BLaER1 treated with 17β-estradiol and CSF1 and Interleukin-3, amounts not matched to agents 10 nM and 100 nM (cell line): ENCODE data around the gene CKLF.

ENCODE experiments used
- H3K27ac ChIP-seq, 11 experiments: shearing (Covaris generic); formaldehyde crosslinking; 2 replicates each; pipeline ENCODE4 v1.8.1; 2022
- H3K27me3 ChIP-seq, 11 experiments: shearing (Covaris generic); formaldehyde crosslinking; 2 replicates each; pipeline ENCODE4 v1.8.1; 2022
- H3K36me3 ChIP-seq, 11 experiments: shearing (Covaris generic); formaldehyde crosslinking; 2 replicates each; pipeline ENCODE4 v1.8.1; 2022
- H3K4me1 ChIP-seq, 10 experiments: shearing (Covaris generic); formaldehyde crosslinking; 2 replicates each; pipeline ENCODE4 v1.8.1; 2022
- H3K4me2 ChIP-seq, 11 experiments: shearing (Covaris generic); formaldehyde crosslinking; 2 replicates each; pipeline ENCODE4 v1.8.1; 2022
- H3K4me3 ChIP-seq, 10 experiments: shearing (Covaris generic); formaldehyde crosslinking; 2 replicates each; pipeline ENCODE4 v1.8.1; 2022
- H3K9ac ChIP-seq, 11 experiments: shearing (Covaris generic); formaldehyde crosslinking; 2 replicates each; pipeline ENCODE4 v1.8.1; 2022
- H3K9me3 ChIP-seq, 11 experiments: shearing (Covaris generic); formaldehyde crosslinking; replicated peaks in 1 of 11; 2 replicates each; pipeline ENCODE4 v1.8.1; 2022
- H4K20me1 ChIP-seq, 11 experiments: shearing (Covaris generic); formaldehyde crosslinking; 2 replicates each; pipeline ENCODE4 v1.8.1; 2022
- Cebpa-rat ChIP-seq, 11 experiments: shearing (Covaris generic); IDR thresholded peaks; 2 replicates each; pipeline ENCODE4 v1.8.1; 2022

CKLF gene

GRCh38 chr16:66598111-66598510, 45.7 kb downstream of the CKLF start:
- H3K4me2 ChIP-seq = peak overlapping the region in 3 of 11 experiments; percentile 1 to 49 (median 4); a peak in 2 of 22 replicates
- no peak overlapping the region for H3K4me3 ChIP-seq
- no peak overlapping the region for H3K27ac ChIP-seq
- no peaks in the 10 kb centered on the region for H4K20me1 ChIP-seq
- peaks cover 34 to 70% (median 48%) of the 10 kb centered on the region in 10 experiments for H3K4me1 ChIP-seq
- H3K36me3 ChIP-seq = peaks cover 0 to 13% (median 0%) of the 10 kb centered on the region in 11 experiments; a peak in 3 of 22 replicates
- no peak overlapping the region for H3K9ac ChIP-seq
- H3K9me3 ChIP-seq = peaks cover 13 to 20% (median 16%) of the 10 kb centered on the region in 11 experiments
- no peaks in the 10 kb centered on the region for H3K27me3 ChIP-seq
- TF ChIP-seq Cebpa-rat (IDR thresholded peaks at IDR 0.05) = no peak

- Histone ChIP-seq H3K36me3 (peaks cover 0 to 13% (median 0%) of the 10 kb centered on the region in 11 experiments; a peak in 3 of 22 replicates), H3K9ac (no peak overlapping the region), H3K9me3 (peaks cover 13 to 20% (median 16%) of the 10 kb centered on the region in 11 experiments), H3K4me3 (no peak overlapping the region), H3K4me1 (peaks cover 35 to 70% (median 47%) of the 10 kb centered on the region in 10 experiments), H3K27me3 (no peaks in the 10 kb centered on the region), H3K27ac (no peak overlapping the region), H3K4me2 (no peak overlapping the region), H4K20me1 (no peaks in the 10 kb centered on the region)
- no peak for TF ChIP-seq Cebpa-rat (IDR thresholded peaks at IDR 0.05)
These were observed 47.4 kb downstream of the CKLF start for GRCh38 chr16:66599726-66600125.

GRCh38 chr16:66600477-66600876, 48.1 kb downstream of the CKLF start:
- Histone ChIP-seq H3K9ac (no peak overlapping the region), H3K4me1 (peaks cover 27 to 63% (median 40%) of the 10 kb centered on the region in 10 experiments), H4K20me1 (peaks cover 0 to 5% (median under 1%) of the 10 kb centered on the region in 11 experiments; a peak in 9 of 22 replicates), H3K27ac (no peak overlapping the region), H3K4me2 (no peak overlapping the region), H3K9me3 (peaks cover 13 to 20% (median 16%) of the 10 kb centered on the region in 11 experiments), H3K27me3 (no peaks in the 10 kb centered on the region), H3K4me3 (no peak overlapping the region), H3K36me3 (peaks cover 0 to 13% (median 0%) of the 10 kb centered on the region in 11 experiments; a peak in 3 of 22 replicates)
- TF ChIP-seq Cebpa-rat (IDR thresholded peaks at IDR 0.05) = no peak

- TF ChIP-seq Cebpa-rat (IDR thresholded peaks at IDR 0.05) = no peak
- H3K9me3 ChIP-seq = peaks cover 13 to 20% (median 16%) of the 10 kb centered on the region in 11 experiments
- H4K20me1 ChIP-seq = peaks cover 4 to 15% (median 11%) of the 10 kb centered on the region in 11 experiments; a peak in 21 of 22 replicates
- H3K4me2 ChIP-seq = peak overlapping the region in 10 of 11 experiments; percentile 80 to 94 (median 91); a peak in 19 of 22 replicates
- peak overlapping the region in 6 of 10 experiments; percentile 8 to 45 (median 27); a peak in 8 of 20 replicates for H3K4me3 ChIP-seq
- H3K4me1 ChIP-seq = peaks cover 36 to 57% (median 45%) of the 10 kb centered on the region in 10 experiments
- H3K27me3 ChIP-seq = no peaks in the 10 kb centered on the region
- peak overlapping the region in 4 of 11 experiments; percentile 24 to 96 (median 34); a peak in 3 of 22 replicates for H3K27ac ChIP-seq
- peaks cover 0 to 13% (median under 1%) of the 10 kb centered on the region in 11 experiments; a peak in 5 of 22 replicates for H3K36me3 ChIP-seq
- H3K9ac ChIP-seq = no peak overlapping the region
These were observed 49.1 kb downstream of the CKLF start for GRCh38 chr16:66601471-66601870.

- Histone ChIP-seq H3K9ac (peak overlapping the region; percentile 79 to 99 (median 97)), H3K4me2 (peak overlapping the region; percentile 80 to 94 (median 90)), H3K27me3 (no peaks in the 10 kb centered on the region), H3K27ac (peak overlapping the region; percentile 87 to 97 (median 95); a peak in 21 of 22 replicates), H3K4me1 (peaks cover 52 to 64% (median 58%) of the 10 kb centered on the region in 10 experiments), H3K36me3 (peaks cover 2 to 33% (median 21%) of the 10 kb centered on the region in 11 experiments), H3K4me3 (peak overlapping the region; percentile 79 to 99 (median 94)), H4K20me1 (peaks cover 27 to 38% (median 34%) of the 10 kb centered on the region in 11 experiments), H3K9me3 (peaks cover 13 to 20% (median 16%) of the 10 kb centered on the region in 11 experiments)
- TF ChIP-seq Cebpa-rat (IDR thresholded peaks at IDR 0.05) = no peak
These were observed 51.4 kb downstream of the CKLF start for GRCh38 chr16:66603537-66604375.

- H3K4me1 ChIP-seq = peaks cover 60 to 72% (median 65%) of the 10 kb centered on the region in 10 experiments
- H3K27ac ChIP-seq = peak within 1 kb of the TSS; percentile 87 to 97 (median 95)
These were observed 52.2 kb downstream of the CKLF start, which contains the start of gene CMTM3 for GRCh38 chr16:66604376-66605176. Gene CMTM3, plus strand, starts transcription at chr16:66604704. Its CDS starts 102 bp downstream, at chr16:66604806.

GRCh38 chr16:66605177-66605978, 53.0 kb downstream of the CKLF start:
- Histone ChIP-seq H3K27ac (peak overlapping the region; percentile 87 to 97 (median 95)), H4K20me1 (peaks cover 43 to 54% (median 50%) of the 10 kb centered on the region in 11 experiments), H3K4me2 (peak overlapping the region; percentile 94 to 100 (median 99)), H3K9ac (peak overlapping the region; percentile 89 to 99 (median 97)), H3K36me3 (peaks cover 18 to 49% (median 38%) of the 10 kb centered on the region in 11 experiments), H3K4me3 (peak overlapping the region; percentile 79 to 99 (median 94)), H3K4me1 (peaks cover 62 to 77% (median 66%) of the 10 kb centered on the region in 10 experiments), H3K9me3 (peaks cover 13 to 18% (median 16%) of the 10 kb centered on the region in 11 experiments), H3K27me3 (no peaks in the 10 kb centered on the region)
- no peak for TF ChIP-seq Cebpa-rat (IDR thresholded peaks at IDR 0.05)

More at GRCh38 chr16:66604376-66605176, 52.2 kb downstream of the CKLF start, which contains the start of gene CMTM3:
- Histone ChIP-seq H3K9ac (peak within 1 kb of the TSS; percentile 89 to 99 (median 97)), H3K9me3 (peaks cover 13 to 20% (median 16%) of the 10 kb centered on the region in 11 experiments), H4K20me1 (peaks cover 35 to 46% (median 42%) of the 10 kb centered on the region in 11 experiments), H3K4me3 (peak within 1 kb of the TSS; percentile 79 to 99 (median 94)), H3K4me2 (peak within 1 kb of the TSS; percentile 94 to 100 (median 99)), H3K36me3 (peaks cover 10 to 41% (median 30%) of the 10 kb centered on the region in 11 experiments), H3K27me3 (no peaks in the 10 kb centered on the region)
- TF ChIP-seq Cebpa-rat (IDR thresholded peaks at IDR 0.05) = no peak
